MM.1S (cell line): ENCODE results near the gene BTBD9.
"Not testable (repeated sequence)": the region's sequence is repeated elsewhere in the genome, so short reads cannot be mapped to it uniquely, and the experiment has no call there.

Experiments used
- DNase-seq: peaks from one replicate; pipeline ENCODE4 v3.0.0-alpha.2; 2015
- H2AFZ ChIP-seq: fragments of 300-600 bp; sonication (generic); 2 replicates; pipeline ENCODE4 v1.6.0; 2016; ENCODE audit warnings: antibody characterized with exemption, low read length
- H3F3A ChIP-seq: fragments of 300-600 bp; sonication (generic); 2 replicates; pipeline ENCODE4 v1.6.1; 2016; ENCODE audit warnings: mild to moderate bottlenecking, antibody characterized with exemption, low read length, moderate library complexity, mixed read lengths; ENCODE audit not compliant: insufficient read depth
- H3K27ac ChIP-seq: fragments of 300-600 bp; sonication (generic); 2 replicates; pipeline ENCODE4 v1.5.1; 2016; ENCODE audit warnings: mild to moderate bottlenecking, low read length
- H3K27me3 ChIP-seq: fragments of 300-600 bp; sonication (generic); replicated peaks from 2 replicates; pipeline ENCODE4 v1.6.0; 2016; ENCODE audit warnings: low read length; ENCODE audit not compliant: insufficient read depth
- H3K36me3 ChIP-seq: fragments of 300-600 bp; sonication (generic); replicated peaks from 2 replicates; pipeline ENCODE4 v1.6.1; 2016; ENCODE audit warnings: mild to moderate bottlenecking, low read length, mixed read lengths; ENCODE audit not compliant: insufficient read depth
- H3K4me1 ChIP-seq: fragments of 300-600 bp; sonication (generic); 2 replicates; pipeline ENCODE4 v1.6.1; 2016; ENCODE audit warnings: low read length, mixed read lengths
- H3K4me2 ChIP-seq: fragments of 300-600 bp; sonication (generic); 2 replicates; pipeline ENCODE4 v1.6.0; 2016; ENCODE audit warnings: low read depth, low read length
- H3K4me3 ChIP-seq: fragments of 300-600 bp; sonication (generic); 2 replicates; pipeline ENCODE4 v1.5.1; 2016; ENCODE audit warnings: low read length, mixed read lengths
- H3K79me2 ChIP-seq: fragments of 300-600 bp; sonication (generic); 2 replicates; pipeline ENCODE4 v1.6.1; 2016; ENCODE audit warnings: mixed run types, low read length, mixed read lengths
- H3K9ac ChIP-seq: fragments of 300-600 bp; sonication (generic); 2 replicates; pipeline ENCODE4 v1.6.1; 2016; ENCODE audit warnings: low read length, mixed read lengths
- H3K9me2 ChIP-seq: fragments of 300-600 bp; sonication (generic); replicated peaks from 2 replicates; pipeline ENCODE4 v1.6.1; 2016; ENCODE audit warnings: mild to moderate bottlenecking, low read length, mixed read lengths; ENCODE audit not compliant: insufficient read depth
- H3K9me3 ChIP-seq: fragments of 300-600 bp; sonication (generic); replicated peaks from 2 replicates; pipeline ENCODE4 v1.6.1; 2016; ENCODE audit warnings: mild to moderate bottlenecking, low read length, mixed read lengths; ENCODE audit not compliant: insufficient read depth
- H4K20me1 ChIP-seq: fragments of 300-600 bp; sonication (generic); 2 replicates; pipeline ENCODE4 v1.6.1; 2016; ENCODE audit warnings: mild to moderate bottlenecking, low read length, moderate library complexity, mixed read lengths; ENCODE audit not compliant: insufficient read depth
- CTCF ChIP-seq: fragments of 300-600 bp; sonication (generic); IDR thresholded peaks from 2 replicates; pipeline ENCODE4 v1.5.1; 2016; ENCODE audit warnings: antibody characterized with exemption, low read length, mixed read lengths
- EZH2 ChIP-seq: fragments of 300-600 bp; sonication (generic); optimal IDR thresholded peaks from 2 replicates; pipeline ENCODE3; 2017; ENCODE audit warnings: low read depth, mild to moderate bottlenecking, antibody characterized with exemption, low read length, mixed read lengths
- EZH2phosphoT487 ChIP-seq: fragments of 300-600 bp; sonication (generic); IDR thresholded peaks from 2 replicates; pipeline ENCODE4 v1.6.1; 2018; ENCODE audit warnings: antibody characterized with exemption, low read length

Gene BTBD9

GRCh38 chr6:38631186-38631783, 8.4 kb downstream of the BTBD9 start:
- Histone ChIP-seq H3K27me3 (no peaks in the 10 kb centered on the region), H3K9me2 (no peaks in the 10 kb centered on the region), H3K4me3 (no peak overlapping the region), H3K4me1 (no peaks in the 10 kb centered on the region), H4K20me1 (no peaks in the 10 kb centered on the region), H3F3A (no peaks in the 10 kb centered on the region), H3K4me2 (no peak overlapping the region), H3K27ac (no peak overlapping the region), H3K9ac (no peak overlapping the region), H3K79me2 (no peaks in the 10 kb centered on the region), H3K9me3 (no peaks in the 10 kb centered on the region), H3K36me3 (no peaks in the 10 kb centered on the region), H2AFZ (no peak overlapping the region)
- DNase-seq = no peak
- TF ChIP-seq EZH2 (no peak), CTCF (no peak), EZH2phosphoT487 (no peak)

GRCh38 chr6:38625217-38625616, 14.5 kb downstream of the BTBD9 start:
- Histone ChIP-seq H3K27me3 (no peaks in the 10 kb centered on the region), H2AFZ (no peak overlapping the region), H3K79me2 (no peaks in the 10 kb centered on the region), H3K4me3 (no peak overlapping the region), H3K27ac (no peak overlapping the region), H3K9me2 (no peaks in the 10 kb centered on the region), H4K20me1 (no peaks in the 10 kb centered on the region), H3F3A (no peaks in the 10 kb centered on the region), H3K36me3 (no peaks in the 10 kb centered on the region), H3K9ac (no peak overlapping the region), H3K4me1 (no peaks in the 10 kb centered on the region), H3K9me3 (no peaks in the 10 kb centered on the region), H3K4me2 (no peak overlapping the region)
- TF ChIP-seq EZH2 (no peak), EZH2phosphoT487 (no peak), CTCF (no peak)
- no peak for DNase-seq

GRCh38 chr6:38619342-38619741, 20.4 kb downstream of the BTBD9 start:
- not testable (repeated sequence) for H3K9ac ChIP-seq, H3K4me2 ChIP-seq, H3K4me1 ChIP-seq, H3K27me3 ChIP-seq, H4K20me1 ChIP-seq, H3K79me2 ChIP-seq, H3K9me2 ChIP-seq, H3F3A ChIP-seq, H3K9me3 ChIP-seq, H3K36me3 ChIP-seq, DNase-seq, H3K4me3 ChIP-seq, H2AFZ ChIP-seq, H3K27ac ChIP-seq

GRCh38 chr6:38618301-38618700, 21.4 kb downstream of the BTBD9 start:
- H3K4me2 ChIP-seq, DNase-seq, H3K9me3 ChIP-seq, H3F3A ChIP-seq, H3K36me3 ChIP-seq, H4K20me1 ChIP-seq, H3K27ac ChIP-seq, H3K9me2 ChIP-seq, H3K27me3 ChIP-seq, H3K4me1 ChIP-seq, H3K9ac ChIP-seq, H3K79me2 ChIP-seq, H3K4me3 ChIP-seq, H2AFZ ChIP-seq: not testable (repeated sequence)
